Neural cell (in vitro differentiated cells): ENCODE results near the gene CFAP58.

Experiments used
- CTCF ChIP-seq: fragments of 450-650 bp; IDR thresholded peaks from 2 replicates; pipeline ENCODE4 v1.5.1; 2014; ENCODE audit warnings: antibody characterized with exemption, mild to moderate bottlenecking, moderate library complexity; ENCODE audit not compliant: poor library complexity, severe bottlenecking
- EP300 ChIP-seq: fragments of 450-650 bp; conservative IDR thresholded peaks from 2 replicates; pipeline ENCODE4 v1.6.1; 2014; ENCODE audit warnings: antibody characterized with exemption, mild to moderate bottlenecking, moderate library complexity; ENCODE audit not compliant: poor library complexity, severe bottlenecking
- EZH2 ChIP-seq: fragments of 200-600, 300-800 bp; shearing (Covaris generic), sonication (generic); IDR thresholded peaks from 2 replicates; pipeline ENCODE4 v1.6.1; 2014; ENCODE audit warnings: antibody characterized with exemption, low read length, borderline replicate concordance, mild to moderate bottlenecking; ENCODE audit not compliant: insufficient read depth, poor library complexity, severe bottlenecking
- POLR2AphosphoS5 ChIP-seq: IDR thresholded peaks from 2 replicates; pipeline ENCODE4 v1.6.1; 2012
- REST ChIP-seq: IDR thresholded peaks from 2 replicates; pipeline ENCODE4 v1.6.1; 2012; ENCODE audit warnings: borderline replicate concordance

GRCh38 chr10:104437226-104437625, 83.6 kb downstream of the CFAP58 start:
- TF ChIP-seq CTCF (no peak), EZH2 (no peak), EP300 (no peak), REST (no peak), POLR2AphosphoS5 (no peak)
